ENCODE measurements around the gene COL24A1.
"Not testable (repeated sequence)": the region's sequence is repeated elsewhere in the genome, so short reads cannot be mapped to it uniquely, and the experiment has no call there.

The COL24A1 gene

DNA sequence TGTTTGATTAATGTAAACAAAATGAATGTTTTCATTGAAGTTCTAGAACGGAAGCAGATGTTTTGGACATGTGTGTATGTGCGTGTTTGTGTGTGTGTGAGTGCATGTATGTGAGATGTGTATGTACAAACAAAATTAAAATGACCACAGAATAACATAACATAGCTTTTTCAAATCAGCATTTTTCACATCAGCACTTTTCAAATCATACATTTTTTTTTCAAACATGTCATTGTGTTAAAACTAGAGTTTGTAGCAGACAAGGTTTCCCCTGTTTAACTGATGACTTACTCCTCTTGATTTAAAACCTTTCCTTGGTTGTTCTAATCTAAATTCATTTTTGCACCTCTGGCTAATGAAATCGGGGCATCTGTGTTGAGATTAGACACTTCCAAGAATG is 412.8 kb downstream of the COL24A1 start:
- no peak for TF ChIP-seq POLR2A (IDR thresholded peaks at IDR 0.05; ENCODE audit: low read depth, low read length)
- DNase-seq (ENCODE audit: insufficient read length, low spot score) (no peak), FAIRE-seq (no peak)

- FAIRE-seq (no peak), DNase-seq (ENCODE audit: insufficient read length, low spot score) (no peak)
- TF ChIP-seq POLR2A (IDR thresholded peaks at IDR 0.05; ENCODE audit: low read depth, low read length), result no peak
Measured at GRCh38 chr1:85734931-85735330, 421.6 kb downstream of the COL24A1 start.

- TF ChIP-seq POLR2A (IDR thresholded peaks at IDR 0.05; ENCODE audit: low read depth, low read length), result no peak
- no peak for FAIRE-seq
- DNase-seq (ENCODE audit: insufficient read length, low spot score), result no peak
Measured at GRCh38 chr1:85718678-85719340, 437.8 kb downstream of the COL24A1 start.

DNA sequence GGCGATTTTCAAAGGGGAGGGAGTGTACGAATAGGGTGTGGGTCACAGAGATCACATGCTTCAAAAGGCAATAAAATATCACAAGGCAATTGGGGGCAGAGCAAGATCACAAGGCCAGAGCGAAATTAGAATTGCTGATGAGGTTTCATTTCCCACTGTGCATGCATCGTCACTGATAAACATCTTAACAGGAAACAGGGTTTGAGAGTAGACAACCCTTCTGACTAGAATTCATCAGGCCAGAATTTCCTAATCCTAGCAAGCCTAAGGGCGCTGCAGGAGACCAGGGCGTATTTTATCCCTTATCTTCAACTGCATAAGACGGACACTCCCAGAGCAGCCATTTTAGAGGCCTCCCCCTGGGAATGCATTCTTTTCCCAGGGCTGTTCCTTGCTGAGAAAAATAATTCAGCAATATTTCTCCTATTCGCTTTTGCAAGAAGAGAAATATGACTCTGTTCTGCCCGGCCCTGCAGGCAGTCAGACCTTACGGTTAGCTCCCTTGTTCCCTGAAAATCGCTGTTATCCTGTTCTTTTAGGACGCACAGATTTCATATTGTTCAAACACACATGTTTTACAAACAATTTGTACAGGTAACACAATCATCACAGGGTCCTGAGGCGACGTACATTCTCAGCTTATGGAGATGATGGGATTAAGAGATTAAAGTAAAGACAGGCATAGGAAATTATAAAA is 442.0 kb downstream of the COL24A1 start:
- not testable (repeated sequence) for FAIRE-seq; DNase-seq (ENCODE audit: insufficient read length, low spot score)

DNA sequence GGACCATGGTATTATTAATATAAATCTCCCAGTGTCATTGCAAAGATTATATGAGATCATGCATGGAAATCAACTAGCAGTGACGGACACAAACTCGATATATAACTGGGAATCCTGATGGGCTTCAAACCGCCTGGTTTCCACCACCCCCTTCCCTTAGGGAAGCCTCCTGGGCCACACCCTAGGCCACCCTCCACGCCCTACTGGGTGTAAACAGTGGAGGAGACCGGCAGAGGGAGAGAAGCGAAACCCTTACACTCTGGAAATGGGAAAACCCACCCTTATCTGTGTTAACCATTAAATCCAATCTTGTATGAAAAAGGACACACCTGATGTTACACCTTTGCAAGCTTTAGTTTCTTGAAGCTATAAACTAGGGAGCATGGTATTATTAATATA is 447.7 kb downstream of the COL24A1 start:
- peak; percentile 53 for FAIRE-seq
- DNase-seq (ENCODE audit: insufficient read length, low spot score), result no peak
- TF ChIP-seq POLR2A (IDR thresholded peaks at IDR 0.05; ENCODE audit: low read depth, low read length), result no peak

DNA sequence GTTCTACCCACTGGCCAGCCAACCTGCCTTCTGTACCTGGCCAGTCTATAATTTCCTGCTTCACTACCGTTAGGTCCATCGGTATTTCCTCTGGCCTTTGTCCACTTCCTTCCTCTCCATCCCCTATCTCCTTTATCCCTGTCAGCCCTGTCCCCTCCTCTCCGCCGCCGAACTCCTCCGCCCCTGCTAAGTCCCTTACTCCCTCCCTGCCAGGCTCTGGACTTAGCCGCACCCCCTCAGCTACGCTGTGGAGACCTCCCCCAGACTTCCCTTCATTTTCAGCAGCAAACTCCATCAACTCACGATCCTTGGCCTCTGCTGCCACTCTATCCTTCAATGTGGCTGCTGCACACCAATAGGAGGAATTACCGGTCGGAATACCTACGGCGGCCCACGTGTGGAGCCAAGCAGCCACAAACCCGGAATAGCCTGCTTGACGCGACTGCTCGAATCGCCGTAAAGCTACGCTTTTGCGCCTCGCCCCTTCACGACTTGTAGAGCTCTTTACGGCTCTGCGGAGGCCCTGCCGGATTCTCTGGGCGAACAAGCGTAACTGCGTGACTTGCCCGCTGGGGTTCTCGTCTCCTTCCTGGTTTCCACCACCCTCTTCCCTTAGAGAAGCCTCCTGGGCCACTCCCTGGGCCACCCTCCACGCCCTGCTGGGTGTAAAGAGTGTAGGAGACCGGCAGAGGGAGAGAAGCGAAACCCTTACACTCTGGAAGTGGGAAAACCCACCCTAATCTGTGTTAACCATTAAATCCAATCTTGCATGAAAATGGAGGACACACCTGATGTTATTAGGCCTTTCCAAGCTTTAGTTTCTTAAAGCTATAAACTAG is 448.4 kb downstream of the COL24A1 start, which contains the start of gene ZNHIT6:
TSS of gene ZNHIT6 (minus strand) at position 444 of the 839 bp plus-strand sequence. CDS start at position 295, 149 bp downstream.
- peak; percentile 94 for FAIRE-seq
- DNase-seq (ENCODE audit: insufficient read length, low spot score), result peak; percentile 74
- TF ChIP-seq POLR2A (IDR thresholded peaks at IDR 0.05; ENCODE audit: low read depth, low read length), result peak; percentile 80

GRCh38 chr1:85707267-85707989 is 449.1 kb downstream of the COL24A1 start:
- FAIRE-seq (peak; percentile 11), DNase-seq (ENCODE audit: insufficient read length, low spot score) (no peak)
- TF ChIP-seq POLR2A (IDR thresholded peaks at IDR 0.05; ENCODE audit: low read depth, low read length), result no peak

DNA sequence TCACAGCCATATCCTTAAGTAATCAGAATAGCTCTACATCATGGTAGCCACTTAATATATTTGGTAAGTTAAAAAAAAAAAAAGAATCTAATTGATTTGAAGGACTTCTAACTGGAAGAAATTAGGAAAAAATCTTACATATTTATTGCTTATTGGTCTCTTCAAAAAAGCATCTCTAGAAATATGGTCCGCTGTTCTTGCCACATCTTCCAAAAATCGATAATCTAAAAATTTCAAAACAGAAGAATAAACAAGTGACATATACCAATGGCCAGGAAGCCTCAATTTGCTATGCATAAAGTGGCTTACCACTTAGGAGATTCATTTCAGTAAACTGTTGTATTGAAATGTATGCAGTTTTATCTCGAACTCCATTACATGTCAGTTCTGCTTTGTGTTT is 450.6 kb downstream of the COL24A1 start:
- DNase-seq (ENCODE audit: insufficient read length, low spot score) (no peak), FAIRE-seq (no peak)
- no peak for TF ChIP-seq POLR2A (IDR thresholded peaks at IDR 0.05; ENCODE audit: low read depth, low read length)

GRCh38 chr1:85700422-85700821 is 456.1 kb downstream of the COL24A1 start:
- no peak for FAIRE-seq
- DNase-seq (ENCODE audit: insufficient read length, low spot score), result no peak
- no peak for TF ChIP-seq POLR2A (IDR thresholded peaks at IDR 0.05; ENCODE audit: low read depth, low read length)

GRCh38 chr1:85697895-85698294 is 458.7 kb downstream of the COL24A1 start:
- no peak for TF ChIP-seq POLR2A (IDR thresholded peaks at IDR 0.05; ENCODE audit: low read depth, low read length)
- no peak for FAIRE-seq
- DNase-seq (ENCODE audit: insufficient read length, low spot score), result no peak

DNA sequence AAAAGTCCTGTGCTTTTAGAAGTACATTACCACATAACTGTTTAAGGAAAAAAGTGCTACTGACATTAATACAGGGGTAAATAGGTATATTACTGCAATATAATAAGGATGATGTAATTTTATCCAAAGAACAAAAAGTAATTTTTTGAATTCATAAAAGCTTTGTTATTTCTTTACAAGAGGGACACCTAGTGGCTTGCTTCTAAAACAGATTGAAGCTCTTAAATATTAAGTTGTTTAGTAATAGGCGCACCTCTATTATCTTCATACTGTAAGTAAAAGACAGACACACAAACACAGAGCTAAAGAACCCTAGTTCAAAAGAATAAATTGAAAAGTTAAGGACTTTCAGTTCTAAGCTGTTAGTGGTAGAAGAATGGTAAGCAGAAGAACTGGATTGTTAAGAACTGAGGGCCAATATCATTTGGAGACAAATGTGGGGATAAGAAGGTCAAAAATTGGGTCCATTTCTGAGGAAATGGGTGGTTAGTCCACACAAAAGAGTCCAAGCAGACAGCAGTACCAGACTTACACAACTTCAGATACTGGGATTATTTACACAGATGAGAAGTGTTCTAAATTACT is 463.8 kb downstream of the COL24A1 start:
- FAIRE-seq (peak; percentile 80), DNase-seq (ENCODE audit: insufficient read length, low spot score) (no peak)
- TF ChIP-seq POLR2A (IDR thresholded peaks at IDR 0.05; ENCODE audit: low read depth, low read length), result no peak

- FAIRE-seq (no peak), DNase-seq (ENCODE audit: insufficient read length, low spot score) (no peak)
- no peak for TF ChIP-seq POLR2A (IDR thresholded peaks at IDR 0.05; ENCODE audit: low read depth, low read length)
Measured at GRCh38 chr1:85689775-85690404, 466.7 kb downstream of the COL24A1 start.
